ENCODE results near the gene CFAP45. TPM values are rescaled to one million over a fixed set of nuclear protein-coding genes. Genes with fewer than 3 reads are reported as not detected.

The CFAP45 gene
- total RNA-seq, 3 donors from 2014 or later (not counting 1 experiment from before 2014, with no cell fraction given) = 1.3 to 5.0 (median 1.6) TPM

DNA sequence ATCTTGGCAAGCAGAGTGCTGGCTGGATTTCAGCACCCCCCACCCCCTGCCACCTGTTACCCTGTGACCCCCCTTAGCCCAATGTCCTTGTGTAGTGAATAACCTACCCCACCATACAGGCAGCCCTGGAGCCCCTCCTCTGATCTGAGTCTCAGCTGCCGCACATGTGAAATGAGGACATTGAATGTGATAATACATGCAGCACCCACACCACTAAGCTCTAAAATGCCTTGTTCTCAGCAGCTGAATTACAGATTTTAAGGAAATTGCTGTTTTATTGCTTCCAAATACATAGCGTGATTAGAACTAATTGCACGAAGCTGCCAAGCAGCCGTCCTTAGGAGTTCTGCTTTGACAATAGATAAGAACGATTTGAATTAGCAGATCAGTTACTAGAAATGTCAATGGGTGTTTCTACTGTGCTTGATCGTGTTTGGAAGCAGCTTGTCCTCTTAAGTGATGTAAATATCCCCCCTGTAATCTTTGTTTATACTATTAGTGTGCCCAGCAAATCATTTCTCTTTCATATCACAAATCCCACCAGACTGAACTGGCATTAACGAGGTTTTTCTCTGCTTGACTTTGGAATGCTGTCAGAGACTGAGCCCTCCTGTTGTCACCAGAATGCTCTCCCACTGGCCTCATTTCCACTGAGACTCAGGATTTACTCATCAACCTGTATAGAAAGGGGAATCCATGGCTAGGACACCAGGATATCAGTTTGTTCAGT is 68.4 kb downstream of the CFAP45 start:
- peaks cover 24% of the 10 kb centered on the region for H3K9me3 ChIP-seq (ENCODE audit: control insufficient read depth, insufficient read depth, low read length)
- no peak for DNase-seq
- H3K4me1 ChIP-seq (ENCODE audit: control insufficient read depth, insufficient read depth, low read length) = peaks cover 39% of the 10 kb centered on the region
- H3K27ac Mint-ChIP-seq = no peak overlapping the region
- H3K36me3 ChIP-seq (ENCODE audit: control insufficient read depth, insufficient read depth, low read length) = no peaks in the 10 kb centered on the region
- no peak overlapping the region for H3K4me3 ChIP-seq (ENCODE audit: low read length)
- intact Hi-C loops (cut with micrococcal nuclease) = no loop called here
- no peak overlapping the region for H3K4me3 Mint-ChIP-seq
- no peaks in the 10 kb centered on the region for H3K27me3 ChIP-seq (ENCODE audit: control insufficient read depth, insufficient read depth, low read length)
- peaks cover 20 to 35% of the 10 kb centered on the region in 2 donors for H3K27me3 Mint-ChIP-seq (ENCODE audit: low read depth in 2 of 2)
- H3K9me3 Mint-ChIP-seq = peaks cover 5 to 6% of the 10 kb centered on the region in 2 donors
- no peak overlapping the region for H3K27ac ChIP-seq (ENCODE audit: low read length)
- peaks cover 17% of the 10 kb centered on the region for H3K36me3 Mint-ChIP-seq
- 96% methylated on average over 7 of the region's 7 CpGs for WGBS (ENCODE audit: insufficient coverage)
- peaks cover 39 to 42% of the 10 kb centered on the region in 2 donors for H3K4me1 Mint-ChIP-seq
- no peak for TF ChIP-seq CTCF (IDR thresholded peaks at IDR 0.05)
- no peak for ATAC-seq

- no peak for ATAC-seq
- 93% methylated on average over 8 of the region's 8 CpGs for WGBS (ENCODE audit: insufficient coverage)
- Histone ChIP-seq H3K27ac (ENCODE audit: low read length) (no peak overlapping the region), H3K9me3 (ENCODE audit: control insufficient read depth, insufficient read depth, low read length) (peaks cover 24% of the 10 kb centered on the region), H3K36me3 (ENCODE audit: control insufficient read depth, insufficient read depth, low read length) (no peaks in the 10 kb centered on the region), H3K4me1 (ENCODE audit: control insufficient read depth, insufficient read depth, low read length) (peaks cover 47% of the 10 kb centered on the region), H3K27me3 (ENCODE audit: control insufficient read depth, insufficient read depth, low read length) (no peaks in the 10 kb centered on the region), H3K4me3 (ENCODE audit: low read length) (no peak overlapping the region)
- no peak overlapping the region for H3K4me3 Mint-ChIP-seq
- intact Hi-C loops (cut with micrococcal nuclease) = no loop called here
- TF ChIP-seq CTCF (IDR thresholded peaks at IDR 0.05) = no peak
- peaks cover 17% of the 10 kb centered on the region for H3K36me3 Mint-ChIP-seq
- peaks cover 5 to 6% of the 10 kb centered on the region in 2 donors for H3K9me3 Mint-ChIP-seq
- peaks cover 47 to 51% of the 10 kb centered on the region in 2 donors for H3K4me1 Mint-ChIP-seq
- DNase-seq = no peak
- peaks cover 20 to 30% of the 10 kb centered on the region in 2 donors for H3K27me3 Mint-ChIP-seq (ENCODE audit: low read depth in 2 of 2)
- no peak overlapping the region for H3K27ac Mint-ChIP-seq
These were observed 69.2 kb downstream of the CFAP45 start for GRCh38 chr1:159830722-159831121.

DNA sequence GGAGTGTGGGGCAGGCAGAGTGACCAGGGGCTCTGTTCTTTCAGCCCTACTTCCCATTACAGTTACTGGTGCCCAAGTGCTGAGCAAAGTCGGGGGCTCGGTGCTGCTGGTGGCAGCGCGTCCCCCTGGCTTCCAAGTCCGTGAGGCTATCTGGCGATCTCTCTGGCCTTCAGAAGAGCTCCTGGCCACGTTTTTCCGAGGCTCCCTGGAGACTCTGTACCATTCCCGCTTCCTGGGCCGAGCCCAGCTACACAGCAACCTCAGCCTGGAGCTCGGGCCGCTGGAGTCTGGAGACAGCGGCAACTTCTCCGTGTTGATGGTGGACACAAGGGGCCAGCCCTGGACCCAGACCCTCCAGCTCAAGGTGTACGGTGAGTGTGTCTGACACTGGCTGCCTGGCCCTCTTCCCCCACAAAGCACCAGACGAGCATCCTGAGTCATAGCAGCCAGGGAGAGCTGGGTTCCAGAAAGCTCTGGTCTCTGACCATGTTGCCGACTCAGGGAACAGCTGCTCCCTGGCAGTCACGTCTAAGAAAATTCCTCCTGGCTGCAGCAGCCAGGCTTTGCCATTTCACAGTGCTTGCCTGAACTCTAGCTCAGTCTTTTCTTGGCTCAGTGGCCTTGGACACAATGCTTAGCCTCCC is 70.0 kb downstream of the CFAP45 start:
- H3K4me3 ChIP-seq (ENCODE audit: low read length) = no peak overlapping the region
- Mint-ChIP-seq H3K4me3 (peak overlapping the region; percentile 50), H3K27ac (no peak overlapping the region), H3K36me3 (peaks cover 17% of the 10 kb centered on the region), H3K27me3 (ENCODE audit: low read depth in 2 of 2) (peaks cover 20 to 25% of the 10 kb centered on the region in 2 donors), H3K4me1 (peaks cover 55 to 59% of the 10 kb centered on the region in 2 donors), H3K9me3 (peaks cover 5 to 6% of the 10 kb centered on the region in 2 donors)
- peaks cover 24% of the 10 kb centered on the region for H3K9me3 ChIP-seq (ENCODE audit: control insufficient read depth, insufficient read depth, low read length)
- no peak for ATAC-seq
- no peaks in the 10 kb centered on the region for H3K27me3 ChIP-seq (ENCODE audit: control insufficient read depth, insufficient read depth, low read length)
- no peak for TF ChIP-seq CTCF (IDR thresholded peaks at IDR 0.05)
- DNase-seq = no peak
- no peaks in the 10 kb centered on the region for H3K36me3 ChIP-seq (ENCODE audit: control insufficient read depth, insufficient read depth, low read length)
- no peak overlapping the region for H3K27ac ChIP-seq (ENCODE audit: low read length)
- 96% methylated on average over 18 of the region's 18 CpGs for WGBS (ENCODE audit: insufficient coverage)
- peaks cover 55% of the 10 kb centered on the region for H3K4me1 ChIP-seq (ENCODE audit: control insufficient read depth, insufficient read depth, low read length)
- intact Hi-C loops (cut with micrococcal nuclease) = loop anchor here (10.0 kb wide), 1 partner anchor 1245 kb away; no protein-coding TSS in a partner anchor
